PC-9 (cell line): ENCODE results near the gene SRP68. TPM values are rescaled to one million over a fixed set of nuclear protein-coding genes. Genes with fewer than 3 reads are reported as not detected.
"Not testable (repeated sequence)": the region's sequence is repeated elsewhere in the genome, so short reads cannot be mapped to it uniquely, and the experiment has no call there.

Experiments used
- BruUV-seq: library from RNA; stranded (reverse); fragments of 400-500 nt; replicated peaks from 2 replicates; lab custom pipeline; 2021; lab: Mats Ljungman, UMichigan
- CTCF ChIA-PET: fragments of 300-600 bp; sonication (Branson Sonifier 250); formaldehyde crosslinking; loops from one replicate; lab custom pipeline; 2022; ENCODE audit warnings: antibody characterized with exemption; lab: Charles Lee
- POLR2A ChIA-PET: fragments of 300-600 bp; sonication (Branson Sonifier 250); formaldehyde crosslinking; loops from one replicate; lab custom pipeline; 2022; ENCODE audit warnings: antibody characterized with exemption; ENCODE audit not compliant: unreplicated experiment; lab: Charles Lee
- DNase-seq, 2 experiments: peaks; one replicate each; pipeline versions ENCODE4 v3.0.0 to v3.0.0-alpha.2; 2015 to 2022; ENCODE audit warnings: mixed read lengths in 1 of 2
- H2AFZ ChIP-seq: fragments of 200-600 bp; sonication (generic); 2 replicates; pipeline ENCODE4 v1.8.1; 2017; ENCODE audit warnings: antibody characterized with exemption
- H3F3A ChIP-seq: fragments of 200-600 bp; sonication (generic); 2 replicates; pipeline ENCODE4 v1.8.1; 2017; ENCODE audit warnings: antibody characterized with exemption, mild to moderate bottlenecking, low read depth; ENCODE audit not compliant: insufficient read depth
- H3K27ac ChIP-seq: fragments of 200-600 bp; sonication (generic); 2 replicates; pipeline ENCODE4 v1.6.1; 2016; ENCODE audit warnings: mixed run types
- H3K27me3 ChIP-seq: fragments of 200-600 bp; sonication (generic); 2 replicates; pipeline ENCODE4 v1.6.1; 2016; ENCODE audit warnings: low read depth, mixed run types; ENCODE audit not compliant: insufficient read depth
- H3K36me3 ChIP-seq: fragments of 200-600 bp; sonication (generic); 2 replicates; pipeline ENCODE4 v1.6.1; 2016; ENCODE audit warnings: low read depth, mixed run types
- H3K4me1 ChIP-seq: fragments of 200-600 bp; sonication (generic); replicated peaks from 2 replicates; pipeline ENCODE4 v1.6.1; 2016; ENCODE audit warnings: mixed run types; ENCODE audit not compliant: insufficient read depth
- H3K4me2 ChIP-seq: fragments of 200-600 bp; sonication (generic); 2 replicates; pipeline ENCODE4 v1.6.1; 2017; ENCODE audit warnings: mixed run types
- H3K4me3 ChIP-seq: fragments of 200-600 bp; sonication (generic); 2 replicates; pipeline ENCODE4 v1.6.1; 2016; ENCODE audit warnings: mixed run types
- H3K79me2 ChIP-seq: fragments of 200-600 bp; sonication (generic); 2 replicates; pipeline ENCODE4 v1.6.1; 2017; ENCODE audit warnings: low read depth, mixed run types
- H3K9me2 ChIP-seq: fragments of 200-600 bp; sonication (generic); 2 replicates; pipeline ENCODE4 v1.8.1; 2017; ENCODE audit warnings: mild to moderate bottlenecking; ENCODE audit not compliant: insufficient read depth
- H3K9me3 ChIP-seq: fragments of 200-600 bp; sonication (generic); 2 replicates; pipeline ENCODE4 v1.8.1; 2016; ENCODE audit warnings: low read depth; ENCODE audit not compliant: insufficient read depth
- H4K20me1 ChIP-seq: fragments of 200-600 bp; sonication (generic); 2 replicates; pipeline ENCODE4 v1.8.1; 2017; ENCODE audit not compliant: insufficient read depth
- EZH2 ChIP-seq: fragments of 200-600 bp; sonication (generic); IDR thresholded peaks from 2 replicates; pipeline ENCODE4 v1.8.0; 2017; ENCODE audit warnings: antibody characterized with exemption, low read depth
- intact Hi-C: fragments of 100-400 bp; cut with micrococcal nuclease; formaldehyde crosslinking; loops from one replicate; pipeline ENCODE4 v1.10.0; 2022; ENCODE audit not compliant: unreplicated experiment
- total RNA-seq: library from RNA; stranded (reverse); gene quantifications from 2 replicates; pipeline ENCODE4 v1.2.3, GENCODE V29; 2021
- TF ChIP-seq, protein P1 (sequence below): fragments of 200-600 bp; sonication (generic); conservative IDR thresholded peaks from 2 replicates; pipeline ENCODE4 v1.6.1; 2017; ENCODE audit warnings: mixed run types, antibody characterized with exemption, mild to moderate bottlenecking, moderate library complexity

SRP68 gene
- total RNA-seq, 1 experiment from 2014 or later: 91.7 TPM

DNA sequence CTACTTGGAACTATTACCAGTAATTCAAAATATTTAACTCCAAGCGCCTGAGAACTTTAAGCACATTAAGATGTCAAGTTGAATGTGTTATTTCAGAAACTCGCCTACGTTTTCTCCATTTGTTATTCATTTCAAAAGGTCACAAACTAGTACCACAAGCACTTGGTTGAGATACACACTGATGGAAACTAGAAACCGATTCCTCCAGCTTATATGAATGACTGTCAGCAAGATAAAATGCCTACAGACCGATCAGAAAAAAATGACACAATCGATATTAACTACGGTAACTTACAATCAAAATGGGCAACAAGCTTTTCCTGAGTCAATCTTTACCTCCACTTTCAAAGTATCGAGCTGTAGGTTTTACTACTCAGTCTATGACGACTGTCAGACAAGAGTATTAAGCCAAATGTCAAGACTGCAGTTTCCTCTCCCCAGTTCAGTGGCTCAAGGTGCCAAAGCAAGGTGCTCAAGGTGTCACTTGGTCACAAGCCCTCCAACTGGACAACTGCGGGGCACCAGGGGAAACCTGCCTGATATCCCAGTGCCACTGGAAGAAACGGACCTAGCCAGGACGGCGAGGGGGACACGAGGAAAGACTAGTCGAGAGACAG lies 678 bp downstream of the SRP68 start:
- H3K4me1 ChIP-seq: peaks cover 9% of the 10 kb centered on the region; the same call in 1 of the 2 replicates
- H4K20me1 ChIP-seq: peaks cover 9% of the 10 kb centered on the region; the same call in 1 of the 2 replicates
- H2AFZ ChIP-seq: peak overlapping the region; percentile 91; the same call in 1 of the 2 replicates
- DNase-seq: no peak
- ChIA-PET POLR2A (interaction anchor here (0.7 kb wide), 1 partner anchor 32 kb away, joined by 20 read pairs; the partner anchor contains the start of gene EXOC7), CTCF (interaction anchor here (0.5 to 0.7 kb wide), 2 partner anchors 38 to 711 kb away, joined by 3 to 18 read pairs; no protein-coding TSS in a partner anchor)
- BruUV-seq: TSS peak; percentile 65
- H3K27ac ChIP-seq: peak overlapping the region; percentile 45
- no peaks in the 10 kb centered on the region for H3K9me2 ChIP-seq
- peak overlapping the region; percentile 95 for H3K4me2 ChIP-seq
- no peak for TF ChIP-seq EZH2
- TF ChIP-seq, protein P1, sequence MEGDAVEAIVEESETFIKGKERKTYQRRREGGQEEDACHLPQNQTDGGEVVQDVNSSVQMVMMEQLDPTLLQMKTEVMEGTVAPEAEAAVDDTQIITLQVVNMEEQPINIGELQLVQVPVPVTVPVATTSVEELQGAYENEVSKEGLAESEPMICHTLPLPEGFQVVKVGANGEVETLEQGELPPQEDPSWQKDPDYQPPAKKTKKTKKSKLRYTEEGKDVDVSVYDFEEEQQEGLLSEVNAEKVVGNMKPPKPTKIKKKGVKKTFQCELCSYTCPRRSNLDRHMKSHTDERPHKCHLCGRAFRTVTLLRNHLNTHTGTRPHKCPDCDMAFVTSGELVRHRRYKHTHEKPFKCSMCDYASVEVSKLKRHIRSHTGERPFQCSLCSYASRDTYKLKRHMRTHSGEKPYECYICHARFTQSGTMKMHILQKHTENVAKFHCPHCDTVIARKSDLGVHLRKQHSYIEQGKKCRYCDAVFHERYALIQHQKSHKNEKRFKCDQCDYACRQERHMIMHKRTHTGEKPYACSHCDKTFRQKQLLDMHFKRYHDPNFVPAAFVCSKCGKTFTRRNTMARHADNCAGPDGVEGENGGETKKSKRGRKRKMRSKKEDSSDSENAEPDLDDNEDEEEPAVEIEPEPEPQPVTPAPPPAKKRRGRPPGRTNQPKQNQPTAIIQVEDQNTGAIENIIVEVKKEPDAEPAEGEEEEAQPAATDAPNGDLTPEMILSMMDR: no peak
- H3K79me2 ChIP-seq: peaks cover 47% of the 10 kb centered on the region
- H3K4me3 ChIP-seq: peak overlapping the region; percentile 83
- intact Hi-C loops: no loop called here
- no peaks in the 10 kb centered on the region; the same call in 1 of the 2 replicates for H3F3A ChIP-seq
- H3K9me3 ChIP-seq: no peaks in the 10 kb centered on the region
- no peaks in the 10 kb centered on the region; the same call in 1 of the 2 replicates for H3K27me3 ChIP-seq
- no peaks in the 10 kb centered on the region for H3K36me3 ChIP-seq

DNA sequence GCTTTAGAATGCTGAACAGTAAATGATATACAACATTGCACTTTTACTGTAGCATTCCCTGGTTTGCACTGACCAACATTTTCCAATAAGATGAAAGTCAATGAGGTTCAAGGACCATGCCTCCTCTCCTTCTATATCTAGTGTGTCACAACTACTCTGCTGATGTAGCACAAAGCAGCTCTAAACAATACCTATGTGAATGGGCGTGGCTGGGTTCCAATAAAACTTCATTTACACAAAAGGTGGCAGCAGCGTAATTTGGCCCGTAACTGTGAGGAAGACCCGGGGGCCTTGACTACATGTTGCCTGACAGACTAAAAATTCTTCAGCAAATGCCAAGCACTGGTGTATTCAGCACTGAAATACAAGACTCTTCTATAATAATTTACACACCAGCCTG lies 6.5 kb downstream of the SRP68 start:
- H4K20me1 ChIP-seq: peaks cover under 1% of the 10 kb centered on the region; the same call in 1 of the 2 replicates
- no peak overlapping the region for H2AFZ ChIP-seq
- H3K9me2 ChIP-seq: no peaks in the 10 kb centered on the region
- H3K4me3 ChIP-seq: no peak overlapping the region
- intact Hi-C loops: no loop called here
- ChIA-PET CTCF (no interaction called here), POLR2A (no interaction called here)
- no peaks in the 10 kb centered on the region for H3K27me3 ChIP-seq
- H3K4me2 ChIP-seq: no peak overlapping the region
- TF ChIP-seq, protein P1: no peak
- TF ChIP-seq EZH2: no peak
- H3K79me2 ChIP-seq: peaks cover 28% of the 10 kb centered on the region
- peaks cover 7% of the 10 kb centered on the region; the same call in 1 of the 2 replicates for H3F3A ChIP-seq
- no peak overlapping the region for H3K27ac ChIP-seq
- BruUV-seq: no TSS peak
- peaks cover 3% of the 10 kb centered on the region; the same call in 1 of the 2 replicates for H3K4me1 ChIP-seq
- DNase-seq: no peak
- 0 out of 2 replicates have a peak, but pooled peaks cover 7% of the 10 kb centered on the region for H3K36me3 ChIP-seq
- H3K9me3 ChIP-seq: no peaks in the 10 kb centered on the region

DNA sequence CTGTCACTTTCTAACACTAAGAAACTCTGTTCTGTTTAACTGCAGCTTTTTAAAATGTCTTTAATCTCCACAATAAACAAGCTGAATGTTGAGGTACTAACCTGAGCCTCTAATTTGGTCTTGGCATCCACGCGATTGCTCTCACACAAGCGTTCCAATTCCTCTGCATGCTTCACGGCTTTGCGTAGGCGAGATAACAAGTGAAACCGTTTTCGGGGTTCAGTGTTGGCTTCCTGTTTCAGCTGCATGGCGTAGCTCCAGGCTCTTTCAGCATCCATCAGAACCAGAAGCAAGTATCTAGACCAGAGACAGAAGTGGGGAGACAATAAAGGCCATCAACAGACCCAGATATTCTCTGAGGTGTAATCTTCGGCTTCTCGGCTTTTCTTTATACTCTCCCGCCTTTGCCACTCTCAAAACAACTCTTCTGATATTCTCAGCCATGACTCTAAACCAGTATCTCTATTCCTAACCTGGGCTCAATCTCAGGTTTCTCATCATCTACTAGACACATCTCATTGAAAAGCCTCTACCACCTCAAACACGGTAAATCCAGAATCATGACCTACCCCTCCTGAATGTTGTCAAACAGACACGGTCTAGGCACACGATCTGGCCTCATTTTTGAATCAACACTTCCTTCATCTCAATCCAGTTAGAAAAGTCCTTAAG lies 8.3 kb downstream of the SRP68 start:
- Histone ChIP-seq H3K79me2 (peaks cover 14% of the 10 kb centered on the region; the same call in 1 of the 2 replicates), H3K9me2 (no peaks in the 10 kb centered on the region), H3K27me3 (no peaks in the 10 kb centered on the region), H3K27ac (no peak overlapping the region), H4K20me1 (no peaks in the 10 kb centered on the region), H3K36me3 (0 out of 2 replicates have a peak, but pooled peaks cover 7% of the 10 kb centered on the region), H3K4me1 (no peaks in the 10 kb centered on the region), H3K4me3 (no peak overlapping the region), H3K9me3 (no peaks in the 10 kb centered on the region), H2AFZ (no peak overlapping the region), H3K4me2 (no peak overlapping the region), H3F3A (peaks cover 7% of the 10 kb centered on the region; the same call in 1 of the 2 replicates)
- POLR2A ChIA-PET: interaction anchor here (0.6 to 0.7 kb wide), 2 partner anchors 15 to 61 kb away, joined by 3 to 13 read pairs; no protein-coding TSS in a partner anchor
- TF ChIP-seq, protein P1: no peak
- TF ChIP-seq EZH2: no peak
- DNase-seq: no peak
- CTCF ChIA-PET: interaction anchor here (0.7 kb wide), 1 partner anchor 60 kb away, joined by 6 read pairs; no protein-coding TSS in a partner anchor
- intact Hi-C loops: no loop called here
- no TSS peak for BruUV-seq

DNA sequence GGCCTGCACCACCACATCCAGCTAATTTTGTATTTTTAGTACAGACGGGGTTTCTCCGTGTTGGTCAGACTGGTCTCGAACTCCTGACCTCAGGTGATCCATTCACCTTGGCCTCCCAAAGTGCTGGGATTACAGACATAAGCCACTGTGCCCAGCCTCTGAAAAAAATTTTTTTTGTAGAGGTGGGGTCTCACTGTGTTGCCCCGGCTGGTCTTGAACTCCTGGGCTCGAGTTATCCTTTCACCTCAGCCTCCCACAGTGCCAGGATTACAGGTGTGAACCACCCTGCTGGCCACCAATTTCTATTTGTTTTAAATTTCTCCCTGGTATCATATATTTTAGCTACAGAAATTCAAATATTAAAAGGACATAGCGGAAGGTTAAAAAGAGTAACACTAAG lies 14.1 kb downstream of the SRP68 start:
- DNase-seq, H3K79me2 ChIP-seq, H3K27ac ChIP-seq, H4K20me1 ChIP-seq, H2AFZ ChIP-seq, H3K4me3 ChIP-seq, intact Hi-C loops, H3K9me2 ChIP-seq, H3K4me2 ChIP-seq, H3K9me3 ChIP-seq, H3K36me3 ChIP-seq, BruUV-seq, H3K27me3 ChIP-seq, CTCF ChIA-PET: not testable (repeated sequence)
- Histone ChIP-seq H3F3A (peaks cover 22% of the 10 kb centered on the region), H3K4me1 (peaks cover 22% of the 10 kb centered on the region)
- POLR2A ChIA-PET: interaction anchor here (0.7 kb wide), 2 partner anchors 12 to 48 kb away, joined by 3 to 5 read pairs; no protein-coding TSS in a partner anchor
